ENCODE data around the gene BBS9.

The BBS9 gene

GRCh38 chr7:33626869-33627268, 497.5 kb downstream of the BBS9 start:
- DNase-seq: no peak

GRCh38 chr7:33627741-33628140, 498.4 kb downstream of the BBS9 start:
- no peak for DNase-seq

GRCh38 chr7:33628894-33629293, 499.5 kb downstream of the BBS9 start:
- no peak for DNase-seq

- no peak for DNase-seq
These were observed 501.0 kb downstream of the BBS9 start for GRCh38 chr7:33630359-33630758.

GRCh38 chr7:33632322-33632721, 503.0 kb downstream of the BBS9 start:
- DNase-seq: no peak

- no peak for DNase-seq
These were observed 503.6 kb downstream of the BBS9 start for GRCh38 chr7:33632840-33633525.

- DNase-seq: no peak
These were observed 505.2 kb downstream of the BBS9 start for GRCh38 chr7:33634606-33635005.

GRCh38 chr7:33636359-33636758, 507.0 kb downstream of the BBS9 start:
- no peak for DNase-seq

- no peak for DNase-seq
These were observed 510.3 kb downstream of the BBS9 start for GRCh38 chr7:33639552-33640197.

- DNase-seq: no peak
These were observed 511.4 kb downstream of the BBS9 start for GRCh38 chr7:33640741-33641140.

GRCh38 chr7:33642312-33642711, 512.9 kb downstream of the BBS9 start:
- DNase-seq: no peak

- no peak for DNase-seq
These were observed 514.2 kb downstream of the BBS9 start for GRCh38 chr7:33643530-33643929.

GRCh38 chr7:33644489-33644888, 515.1 kb downstream of the BBS9 start:
- DNase-seq: no peak

GRCh38 chr7:33645104-33645503, 515.7 kb downstream of the BBS9 start:
- no peak for DNase-seq

GRCh38 chr7:33646166-33646565, 516.8 kb downstream of the BBS9 start:
- no peak for DNase-seq

GRCh38 chr7:33646891-33647391, 517.6 kb downstream of the BBS9 start:
- no peak for DNase-seq

- DNase-seq: no peak
These were observed 520.4 kb downstream of the BBS9 start for GRCh38 chr7:33649476-33650441.

GRCh38 chr7:33650828-33651227, 521.5 kb downstream of the BBS9 start:
- DNase-seq: no peak

GRCh38 chr7:33651998-33652515, 522.7 kb downstream of the BBS9 start:
- DNase-seq: no peak

GRCh38 chr7:33654676-33655075, 525.3 kb downstream of the BBS9 start:
- no peak for DNase-seq

All from hippocampal formation (tissue), 2 donors.